ENCODE measurements around the gene ASB13.
A peak's percentile ranks its signal among the peaks of the same experiment; 100 is the strongest.

Gene ASB13, protein sequence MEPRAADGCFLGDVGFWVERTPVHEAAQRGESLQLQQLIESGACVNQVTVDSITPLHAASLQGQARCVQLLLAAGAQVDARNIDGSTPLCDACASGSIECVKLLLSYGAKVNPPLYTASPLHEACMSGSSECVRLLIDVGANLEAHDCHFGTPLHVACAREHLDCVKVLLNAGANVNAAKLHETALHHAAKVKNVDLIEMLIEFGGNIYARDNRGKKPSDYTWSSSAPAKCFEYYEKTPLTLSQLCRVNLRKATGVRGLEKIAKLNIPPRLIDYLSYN

DNA sequence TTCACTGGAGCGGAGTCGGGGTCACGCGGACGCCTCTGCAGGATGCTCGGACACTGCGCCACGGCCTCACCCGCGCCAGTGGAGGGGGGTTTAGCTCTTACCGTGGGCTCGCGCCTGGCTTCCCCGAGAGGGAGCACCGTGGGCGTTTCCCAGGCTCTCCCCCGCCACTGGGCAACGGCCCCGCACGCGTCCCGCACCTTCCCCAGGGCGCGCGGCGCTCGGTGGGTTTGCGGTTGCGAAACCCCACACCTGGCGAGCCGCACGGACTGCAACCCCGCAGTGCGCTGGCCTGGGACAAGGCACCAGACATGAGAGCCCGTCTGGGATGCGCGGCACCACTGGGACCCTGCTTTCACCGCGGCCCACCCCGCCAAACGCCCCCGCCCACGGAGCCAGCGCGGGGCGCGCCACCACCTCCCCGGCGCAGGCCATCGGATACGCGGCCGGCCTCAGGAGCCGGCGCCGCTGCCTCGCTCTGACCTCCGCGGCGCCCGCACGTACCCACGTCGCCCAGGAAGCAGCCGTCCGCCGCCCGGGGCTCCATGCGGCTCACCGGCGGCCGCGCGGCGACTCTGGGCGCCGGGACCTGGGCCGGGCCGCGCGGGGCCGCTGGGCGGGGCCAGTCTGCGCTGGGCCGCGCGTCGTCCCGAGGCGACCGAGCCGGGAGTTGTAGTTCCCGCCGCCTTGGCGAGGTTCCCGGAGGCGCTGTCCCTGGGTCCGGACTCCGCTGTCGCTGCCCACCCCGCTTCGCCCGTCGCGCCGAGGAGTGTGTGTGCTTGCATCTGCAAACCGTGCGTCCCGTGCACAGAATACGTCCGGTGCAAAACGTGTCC lies at the start of gene ASB13:
Gene ASB13 (minus strand): TSS at position 588 of the 833 bp plus-strand sequence. CDS start 44 bp downstream, at position 544.
- peak in 1 of 2 donors; percentile 40 for DNase-seq

GRCh38 chr10:5711642-5712041 lies 45.2 kb upstream of the ASB13 start:
- peak in 1 of 2 donors; percentile 19 for DNase-seq

- no peak for DNase-seq
Observed at GRCh38 chr10:5710859-5711258, 44.5 kb upstream of the ASB13 start.

GRCh38 chr10:5709865-5710264 lies 43.5 kb upstream of the ASB13 start:
- DNase-seq, result no peak

DNA sequence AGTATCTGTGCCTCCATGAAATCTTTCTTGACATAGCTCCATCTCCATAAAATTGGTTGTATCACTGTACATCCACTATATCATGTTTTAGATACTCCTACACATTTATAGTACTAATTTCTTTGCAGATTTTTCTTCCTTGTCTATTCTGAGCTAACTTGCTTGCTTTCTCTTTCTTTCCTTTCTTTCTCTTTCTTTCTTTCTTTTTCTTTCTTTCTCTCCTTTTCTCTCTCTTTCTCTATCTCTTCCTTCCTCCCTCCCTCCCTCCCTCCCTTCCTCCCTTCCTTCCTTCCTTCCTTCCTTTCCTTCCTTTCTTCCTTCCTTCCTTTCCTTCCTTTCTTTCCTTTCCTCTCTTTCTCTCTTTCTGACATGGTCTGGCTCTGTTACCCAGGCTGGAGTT lies 42.0 kb upstream of the ASB13 start:
- DNase-seq, result no peak

GRCh38 chr10:5698062-5698461 lies 31.7 kb upstream of the ASB13 start:
- DNase-seq, result no peak

DNA sequence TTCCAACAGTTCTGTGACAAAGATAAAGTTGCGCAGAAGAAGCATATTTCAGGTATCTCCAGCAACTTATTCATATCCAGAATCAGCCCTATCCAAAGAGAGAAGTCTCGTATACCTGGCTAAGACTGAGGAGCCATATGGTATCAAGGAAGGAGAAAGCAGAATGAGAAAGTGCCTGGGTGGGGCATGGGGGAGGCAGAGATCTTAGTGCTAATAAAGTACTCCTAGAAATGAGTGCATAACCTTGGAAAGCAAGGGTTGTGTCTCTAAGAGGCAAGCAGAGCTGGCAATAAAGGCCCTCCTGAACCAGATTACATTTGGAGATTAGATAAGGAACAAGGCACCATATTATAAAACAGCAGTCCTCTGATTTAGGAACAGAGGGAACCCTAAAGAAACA lies 30.9 kb upstream of the ASB13 start:
- DNase-seq, result no peak

DNA sequence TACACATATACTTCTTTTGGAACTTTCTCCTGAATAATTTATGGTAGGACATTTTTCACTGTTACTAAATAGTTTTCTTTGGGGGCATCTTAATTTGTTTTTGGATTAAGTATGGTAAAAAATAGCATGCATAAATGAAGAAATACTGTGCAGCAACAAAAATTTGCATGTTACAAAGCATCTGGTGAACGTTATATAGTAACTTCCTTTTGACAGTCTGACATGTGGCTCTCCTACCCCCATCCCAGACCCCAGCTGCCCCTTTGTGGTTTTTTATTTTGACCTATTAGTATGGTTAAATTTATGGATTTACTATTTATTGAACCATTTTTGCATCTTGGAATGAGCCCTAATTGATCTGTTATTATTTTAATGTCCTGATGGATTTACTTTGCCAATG lies 28.2 kb upstream of the ASB13 start:
- DNase-seq, result no peak

- peak; percentile 63 to 70 for DNase-seq
Observed at GRCh38 chr10:5692461-5693358, 26.3 kb upstream of the ASB13 start.

- DNase-seq, result no peak
Observed at GRCh38 chr10:5691786-5692185, 25.4 kb upstream of the ASB13 start.

DNA sequence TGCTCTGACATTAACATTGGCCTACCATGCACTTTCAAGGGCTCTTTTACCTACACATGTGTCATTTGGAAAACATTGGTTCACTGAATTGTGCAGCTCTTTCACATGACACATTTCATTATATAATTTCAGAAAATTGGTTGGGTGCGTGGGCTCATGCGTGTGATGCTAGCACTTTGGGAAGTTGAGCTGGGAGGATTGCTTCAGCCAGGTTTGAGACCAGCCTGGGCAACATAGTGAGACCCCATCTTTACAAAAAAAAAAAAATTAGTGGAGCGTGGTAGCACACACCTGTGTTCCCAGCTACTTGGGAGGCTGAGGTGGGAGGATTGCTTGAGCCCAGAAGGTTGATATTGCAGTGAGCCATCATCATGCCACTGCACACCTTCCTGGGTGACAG lies 22.2 kb upstream of the ASB13 start:
- no peak for DNase-seq

GRCh38 chr10:5685764-5686240 lies 19.4 kb upstream of the ASB13 start:
- no peak for DNase-seq

DNA sequence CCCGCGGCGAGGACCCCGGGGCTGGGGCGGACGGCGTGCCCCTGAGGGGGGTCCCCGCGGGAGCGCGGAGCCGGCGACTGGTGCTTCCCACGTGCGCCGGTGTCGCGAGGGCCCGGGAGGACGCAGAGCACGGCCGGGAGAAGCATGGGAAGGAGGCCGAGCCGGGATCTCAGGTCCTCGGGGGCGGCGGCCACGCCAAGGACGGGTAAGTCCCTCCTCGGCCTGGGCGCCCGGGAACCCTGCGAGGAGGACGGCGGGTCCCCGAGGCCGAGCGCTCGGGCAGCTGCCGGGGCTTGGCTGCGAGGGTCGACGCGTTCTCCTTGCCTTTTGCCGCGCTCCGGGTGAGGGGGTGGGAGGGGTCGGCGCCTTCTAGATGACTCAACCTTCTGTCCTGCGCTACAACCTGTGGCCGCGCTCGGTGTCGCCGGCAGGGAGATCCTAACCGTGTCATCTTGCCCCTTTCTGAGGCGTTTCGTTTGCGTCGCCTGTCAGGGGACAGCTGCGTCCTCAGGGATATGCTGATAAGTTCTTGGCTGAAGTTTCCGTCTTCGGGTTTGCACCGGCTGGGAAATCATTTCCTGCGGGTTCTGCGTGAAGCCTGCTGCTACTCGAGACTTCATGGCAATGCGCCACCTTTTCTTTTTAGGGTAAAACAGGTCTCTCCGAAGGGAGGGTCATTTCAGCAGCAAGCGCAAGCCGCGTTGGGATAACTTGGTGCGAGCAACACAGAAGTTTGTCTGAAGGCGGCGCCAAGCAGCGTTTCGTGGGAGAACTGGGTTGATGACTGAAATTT lies 18.8 kb upstream of the ASB13 start:
- DNase-seq, result peak; percentile 48 to 64

- DNase-seq, result peak; percentile 95 to 98
Observed at GRCh38 chr10:5684318-5684970, 18.0 kb upstream of the ASB13 start, which contains the start of gene TASOR2. Gene TASOR2, plus strand, starts transcription at chr10:5684838. Its CDS starts 35,805 bp downstream, at chr10:5720643.

DNA sequence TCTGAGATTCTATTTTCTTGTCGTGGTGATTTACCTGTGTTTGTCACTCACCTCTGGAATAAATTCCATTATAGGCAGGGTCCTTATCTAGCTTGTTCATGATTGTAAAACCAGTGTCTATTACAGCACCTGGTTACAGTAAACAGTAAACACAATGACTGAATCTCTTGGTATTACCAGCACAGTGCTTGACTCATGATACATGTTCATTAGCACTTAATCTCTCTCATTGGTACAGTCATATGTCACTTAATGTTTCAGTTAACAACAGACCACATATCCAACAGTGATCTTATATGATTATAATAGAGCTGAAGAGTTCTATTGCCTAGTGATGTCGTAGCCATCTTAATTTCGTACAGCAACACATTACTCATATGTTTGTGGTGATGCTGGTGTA lies 16.7 kb upstream of the ASB13 start:
- no peak for DNase-seq

- DNase-seq, result no peak
Observed at GRCh38 chr10:5681930-5682329, 15.5 kb upstream of the ASB13 start.

GRCh38 chr10:5679606-5680005 lies 13.2 kb upstream of the ASB13 start:
- no peak for DNase-seq

GRCh38 chr10:5679037-5679435 lies 12.6 kb upstream of the ASB13 start:
- DNase-seq, result no peak

DNA sequence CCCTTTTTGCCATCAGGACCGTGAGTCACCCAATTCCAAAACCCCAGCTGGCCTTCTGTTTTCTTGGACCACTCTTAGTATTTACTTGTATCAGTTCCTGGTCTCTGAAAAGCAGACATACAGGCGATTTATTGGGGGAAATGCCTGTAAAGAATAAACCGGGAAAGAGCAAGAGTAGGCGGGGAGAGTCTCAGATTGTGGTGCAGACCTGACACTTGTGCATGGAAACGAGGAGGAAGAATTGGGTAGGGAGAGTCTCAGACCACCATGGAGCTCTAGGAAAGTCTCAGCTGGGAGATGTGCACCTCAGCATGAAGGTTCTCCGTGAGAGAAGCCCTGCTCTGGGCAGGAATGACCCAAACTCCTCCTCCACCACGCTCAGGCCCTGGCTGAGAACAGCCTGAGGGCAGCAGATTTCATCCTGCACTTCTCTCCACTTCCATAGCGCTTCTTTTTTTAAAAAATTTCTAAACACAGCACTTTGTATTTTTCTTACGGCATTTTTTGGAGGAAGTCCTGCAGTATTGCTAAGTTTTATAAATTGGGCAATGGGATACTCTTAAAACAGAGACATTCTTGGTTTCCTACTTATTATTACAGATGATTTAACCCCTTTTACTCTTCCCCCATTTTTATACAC lies 12.1 kb upstream of the ASB13 start:
- no peak for DNase-seq

GRCh38 chr10:5670662-5671375 lies 4.4 kb upstream of the ASB13 start:
- no peak for DNase-seq

Data from CD4-positive, alpha-beta T cell treated with Interferon alpha-2 for 1 hour (primary cell).